Mammary microvascular endothelial cell (primary cell): ENCODE measurements around the gene NUTM2G. TPM values are rescaled to one million over a fixed set of nuclear protein-coding genes. Genes with fewer than 3 reads are reported as not detected.

Experiments used
- total RNA-seq: library from RNA; depleted of rRNA; stranded (reverse); fragments of >200 nt; gene quantifications from 2 replicates; pipeline ENCODE4 v1.2.3, GENCODE V29; 2015

The NUTM2G gene, protein sequence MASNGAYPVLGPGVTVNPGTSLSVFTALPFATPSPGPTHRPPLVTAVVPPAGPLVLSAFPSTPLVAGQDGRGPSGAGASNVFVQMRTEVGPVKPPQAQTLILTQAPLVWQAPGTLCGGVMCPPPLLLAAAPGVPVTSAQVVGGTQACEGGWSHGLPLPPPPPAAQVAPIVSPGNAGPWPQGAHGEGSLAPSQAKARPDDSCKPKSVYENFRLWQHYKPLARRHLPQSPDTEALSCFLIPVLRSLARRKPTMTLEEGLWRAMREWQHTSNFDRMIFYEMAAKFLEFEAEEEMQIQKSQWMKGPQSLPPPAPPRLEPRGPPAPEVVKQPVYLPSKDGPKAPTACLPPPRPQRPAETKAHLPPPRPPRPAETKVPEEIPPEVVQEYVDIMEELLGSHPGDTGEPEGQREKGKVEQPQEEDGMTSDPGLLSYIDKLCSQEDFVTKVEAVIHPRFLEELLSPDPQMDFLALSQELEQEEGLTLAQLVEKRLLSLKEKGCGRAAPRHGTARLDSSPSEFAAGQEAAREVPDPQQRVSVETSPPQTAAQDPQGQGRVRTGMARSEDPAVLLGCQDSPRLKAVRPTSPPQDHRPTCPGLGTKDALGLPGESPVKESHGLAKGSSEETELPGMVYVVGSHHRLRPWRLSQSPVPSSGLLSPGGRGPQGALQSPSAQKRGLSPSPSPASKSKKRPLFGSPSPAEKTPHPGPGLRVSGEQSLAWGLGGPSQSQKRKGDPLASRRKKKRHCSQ
- not detected in 2 replicates for total RNA-seq

GRCh38 chr9:96928543-96928942 lies at the start of gene NUTM2G:
NUTM2G (plus strand) TSS chr9:96928843; CDS start chr9:96929025, 182 bp downstream.

Other genes with a start within 250 kb of the NUTM2G start
- gene ZNF510, start 150.8 kb upstream of the NUTM2G start, total RNA-seq = 4.3 TPM in 2 replicates
- 1.4 and 70.8 TPM in 2 replicates for gene ZNF782, start 74.3 kb upstream of the NUTM2G start, total RNA-seq
- 1.3 and 2.2 TPM in 2 replicates for gene CTSV, start 110.3 kb downstream of the NUTM2G start, total RNA-seq